VCaP (cell line): Measurements from ENCODE around the gene SLC39A11.
A peak's percentile ranks its signal among the peaks of the same experiment; 100 is the strongest.

ENCODE experiments used
- H3K27ac ChIP-seq: fragments of 450-650 bp; 2 replicates; pipeline ENCODE4 v1.5.1; 2017
- TF ChIP-seq, protein P1 (sequence below): fragments of 450-650 bp; conservative IDR thresholded peaks from 2 replicates; pipeline ENCODE4 v1.5.1; 2017; ENCODE audit warnings: mild to moderate bottlenecking, moderate library complexity

The SLC39A11 gene

DNA sequence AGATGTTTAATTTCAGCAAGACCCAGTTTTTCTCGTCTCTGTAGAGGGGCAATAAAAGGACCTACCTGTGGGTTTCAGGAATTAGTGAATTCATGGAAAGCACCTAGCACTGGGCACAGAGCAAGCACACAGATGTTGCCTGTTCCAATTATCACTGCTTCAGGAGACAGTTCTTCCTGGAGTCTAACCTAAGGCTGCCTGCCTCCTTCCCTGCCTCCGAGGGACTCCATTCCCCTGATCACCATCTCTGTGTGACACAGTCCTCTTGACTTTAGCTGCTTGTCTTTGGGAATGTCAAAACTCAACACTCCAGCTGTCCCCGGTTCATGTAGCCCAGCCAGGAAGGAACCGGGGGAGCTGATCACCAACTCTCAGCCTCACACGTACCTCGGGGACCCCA is 474.9 kb downstream of the SLC39A11 start:
- H3K27ac ChIP-seq: peak overlapping the region; percentile 95
- TF ChIP-seq, protein P1, sequence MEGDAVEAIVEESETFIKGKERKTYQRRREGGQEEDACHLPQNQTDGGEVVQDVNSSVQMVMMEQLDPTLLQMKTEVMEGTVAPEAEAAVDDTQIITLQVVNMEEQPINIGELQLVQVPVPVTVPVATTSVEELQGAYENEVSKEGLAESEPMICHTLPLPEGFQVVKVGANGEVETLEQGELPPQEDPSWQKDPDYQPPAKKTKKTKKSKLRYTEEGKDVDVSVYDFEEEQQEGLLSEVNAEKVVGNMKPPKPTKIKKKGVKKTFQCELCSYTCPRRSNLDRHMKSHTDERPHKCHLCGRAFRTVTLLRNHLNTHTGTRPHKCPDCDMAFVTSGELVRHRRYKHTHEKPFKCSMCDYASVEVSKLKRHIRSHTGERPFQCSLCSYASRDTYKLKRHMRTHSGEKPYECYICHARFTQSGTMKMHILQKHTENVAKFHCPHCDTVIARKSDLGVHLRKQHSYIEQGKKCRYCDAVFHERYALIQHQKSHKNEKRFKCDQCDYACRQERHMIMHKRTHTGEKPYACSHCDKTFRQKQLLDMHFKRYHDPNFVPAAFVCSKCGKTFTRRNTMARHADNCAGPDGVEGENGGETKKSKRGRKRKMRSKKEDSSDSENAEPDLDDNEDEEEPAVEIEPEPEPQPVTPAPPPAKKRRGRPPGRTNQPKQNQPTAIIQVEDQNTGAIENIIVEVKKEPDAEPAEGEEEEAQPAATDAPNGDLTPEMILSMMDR: no peak

DNA sequence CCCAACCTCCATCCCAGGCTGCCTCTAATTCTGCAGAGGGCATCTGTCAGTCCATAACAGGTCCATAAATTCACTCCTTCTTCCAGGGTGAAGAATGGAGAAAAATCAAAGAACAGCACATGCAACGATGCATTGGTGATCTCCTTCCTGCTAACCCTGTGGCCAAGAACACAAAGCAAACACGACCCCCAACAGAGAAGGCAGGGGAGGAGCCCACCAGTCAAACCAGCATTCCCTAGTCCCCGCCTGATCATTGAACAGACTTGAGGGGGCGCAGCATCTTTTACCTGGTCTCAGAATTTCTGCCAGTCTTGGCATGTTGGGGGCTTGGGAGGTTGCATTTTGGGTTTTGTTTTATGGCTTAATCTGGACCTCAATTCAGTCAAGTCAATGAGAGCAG is 476.0 kb downstream of the SLC39A11 start:
- peak overlapping the region; percentile 95 for H3K27ac ChIP-seq
- TF ChIP-seq, protein P1: no peak

- H3K27ac ChIP-seq: peak overlapping the region; percentile 95
- TF ChIP-seq, protein P1: no peak
These were observed 476.9 kb downstream of the SLC39A11 start for GRCh38 chr17:72615627-72615991.

DNA sequence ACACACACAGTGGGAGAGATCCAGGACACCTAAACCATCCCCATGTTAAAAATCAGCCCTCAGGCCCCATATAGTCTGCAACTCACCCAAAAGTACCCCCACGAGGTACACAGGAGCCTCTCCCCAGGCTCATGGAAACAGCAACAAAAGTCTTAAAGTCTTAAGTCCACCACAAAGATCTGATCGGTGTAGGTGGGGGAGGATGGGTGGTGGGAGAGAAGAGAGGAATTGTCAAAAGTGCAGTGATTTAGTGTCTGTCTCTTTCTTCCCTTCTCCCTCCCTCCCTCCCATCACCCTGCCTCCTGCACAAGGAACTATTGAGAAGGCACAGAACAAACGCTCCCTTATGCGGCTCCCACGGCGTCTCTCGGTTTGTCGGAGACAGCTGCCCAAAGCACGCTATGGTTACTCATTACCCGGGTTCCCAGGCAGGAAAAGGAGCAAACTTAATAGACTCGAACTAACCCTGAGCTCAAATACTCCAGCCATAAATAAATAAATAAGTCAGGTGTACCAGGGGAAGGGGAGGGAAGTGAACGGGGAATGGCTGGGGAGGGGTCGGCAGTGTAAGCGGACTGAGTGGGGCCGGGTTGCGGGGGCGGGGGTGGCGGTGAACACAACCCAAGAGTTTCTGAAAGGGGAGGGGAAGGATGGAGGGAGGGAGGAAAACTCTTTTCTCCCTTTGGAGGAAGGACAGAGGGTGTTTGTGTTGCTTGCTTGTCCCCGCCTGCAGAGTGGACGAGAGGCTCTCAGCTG is 477.4 kb downstream of the SLC39A11 start:
- TF ChIP-seq, protein P1: no peak

GRCh38 chr17:72614476-72614870 is 478.0 kb downstream of the SLC39A11 start:
- peak overlapping the region; percentile 95 for H3K27ac ChIP-seq

More for the DNA sequence above, 477.4 kb downstream of the SLC39A11 start:
- peak overlapping the region; percentile 95 for H3K27ac ChIP-seq

GRCh38 chr17:72613806-72614292 is 478.6 kb downstream of the SLC39A11 start:
- peak overlapping the region; percentile 95 for H3K27ac ChIP-seq
- TF ChIP-seq, protein P1: no peak

More at GRCh38 chr17:72614476-72614870, 478.0 kb downstream of the SLC39A11 start:
- TF ChIP-seq, protein P1: no peak

DNA sequence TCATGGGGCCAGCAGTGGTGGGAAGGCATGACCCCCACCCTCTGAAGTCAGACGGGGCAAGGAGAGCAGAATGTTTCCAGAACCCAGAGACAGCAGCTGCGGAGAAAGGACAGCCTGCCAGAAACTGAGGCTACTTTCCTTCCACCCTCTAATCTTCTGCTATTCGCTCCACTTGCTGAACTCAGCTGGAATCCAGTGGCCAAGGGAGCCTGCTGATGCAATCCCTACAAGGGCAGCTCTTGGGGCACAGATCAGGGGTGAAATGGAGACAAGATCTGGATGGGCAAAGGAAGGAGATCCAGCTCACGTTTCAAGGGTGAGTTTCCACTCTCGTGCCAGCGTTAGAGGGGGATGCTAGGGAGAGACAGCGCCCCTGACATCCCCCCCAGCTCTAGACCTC is 479.1 kb downstream of the SLC39A11 start:
- peak overlapping the region; percentile 95 for H3K27ac ChIP-seq
- TF ChIP-seq, protein P1: no peak
